Stomach (tissue), 9 donors: Measurements from ENCODE around the gene LOXL1. TPM values are rescaled to one million over a fixed set of nuclear protein-coding genes. Genes with fewer than 3 reads are reported as not detected.
A peak's percentile ranks its signal among the peaks of the same experiment; 100 is the strongest.

Experiments used
- DNase-seq, 2 donors: peaks; one replicate each; pipeline versions ENCODE4 v3.0.0 to v3.0.0-alpha.2; 2013 to 2019
- H3K27ac ChIP-seq, 5 donors: fragments of 200-600 bp in 4 of 5; sonication (generic) in 4 of 5; one replicate each; pipeline ENCODE4 v1.5.1; 2013 to 2019; ENCODE audit warnings: mild to moderate bottlenecking in 1 of 5, moderate library complexity in 1 of 5
- H3K27me3 ChIP-seq, 3 donors: fragments of 200-600 bp; sonication (generic); one replicate each; pipeline ENCODE4 v1.5.1; 2017 to 2019; ENCODE audit warnings: mixed run types in 1 of 3
- H3K36me3 ChIP-seq, 4 donors: fragments of 200-600 bp; sonication (generic); 1 replicate in 3 of 4; 2 replicates in 1 of 4; pipeline ENCODE4 v1.5.1; 2016 to 2019
- H3K4me1 ChIP-seq, 4 donors: fragments of 200-600 bp; sonication (generic); one replicate each; pipeline ENCODE4 v1.5.1; 2016 to 2019
- H3K4me3 ChIP-seq, 4 donors: fragments of 200-600 bp; sonication (generic) in 3 of 4; one replicate each; pipeline ENCODE4 v1.5.1; 2016 to 2019; ENCODE audit warnings: mild to moderate bottlenecking in 1 of 4
- H3K9me3 ChIP-seq, 4 donors: fragments of 200-600 bp; sonication (generic); one replicate each; pipeline ENCODE4 v1.5.1; 2016 to 2019
- EP300 ChIP-seq: sonication (generic); formaldehyde crosslinking; IDR thresholded peaks from one replicate; pipeline ENCODE4 v1.6.1; 2017; ENCODE audit warnings: antibody characterized with exemption
- POLR2A ChIP-seq, 4 donors: fragments of 450-650 bp; IDR thresholded peaks; one replicate each; pipeline ENCODE4 v1.6.1; 2016; ENCODE audit warnings: antibody characterized with exemption in 4 of 4, control low read depth in 2 of 4, mild to moderate bottlenecking in 1 of 4, moderate library complexity in 1 of 4
- POLR2AphosphoS5 ChIP-seq, 3 donors: sonication (generic); formaldehyde crosslinking; IDR thresholded peaks; one replicate each; pipeline ENCODE4 v1.6.1; 2016; ENCODE audit warnings: antibody characterized with exemption in 3 of 3
- WGBS, 5 donors: extraction: QIAGEN DNeasy Blood & Tissue Kit in 3 of 5; methylation state at CpG; one replicate each; pipeline versions ENCODE4 v1.1.5 to v1.1.7; 2013 to 2018; 5-methylcytosine and 5-hydroxymethylcytosine counted together
- intact Hi-C: fragments of 100-400 bp; cut with DNase I; formaldehyde crosslinking; loops from one replicate; pipeline ENCODE4 v1.15.1; 2023; ENCODE audit warnings: low total_unique reads
- polyA plus RNA-seq, 3 donors: library from polyadenylated mRNA; stranded (reverse); fragments of 200-250 nt; gene quantifications; one replicate each; pipeline ENCODE4 v1.2.3, GENCODE V29; 2013
- total RNA-seq, 5 donors: library from RNA; depleted of rRNA; stranded (reverse); fragments of >200 nt; gene quantifications; one replicate each; pipeline versions ENCODE4 v1.1.0 to v1.2.3, GENCODE V29; 2014 to 2016
- TF ChIP-seq, protein P1 (sequence below), 7 experiments: fragments of 450-650 bp in 4 of 7; fragments of 200-600 bp in 3 of 7; sonication (generic) in 3 of 7; IDR thresholded peaks; one replicate each; pipeline ENCODE4 v1.5.1; 2016 to 2019; ENCODE audit warnings: antibody characterized with exemption in 7 of 7, control low read depth in 2 of 7, mild to moderate bottlenecking in 1 of 7
- donor health status: healthy with polysubstance abuse.
- donor health status: Bipolar disorder and iron deficiency.
- donor health status: healthy.

Gene LOXL1
- total and polyA plus RNA-seq, 8 donors: 5.2 to 48.4 (median 19.9) TPM

DNA sequence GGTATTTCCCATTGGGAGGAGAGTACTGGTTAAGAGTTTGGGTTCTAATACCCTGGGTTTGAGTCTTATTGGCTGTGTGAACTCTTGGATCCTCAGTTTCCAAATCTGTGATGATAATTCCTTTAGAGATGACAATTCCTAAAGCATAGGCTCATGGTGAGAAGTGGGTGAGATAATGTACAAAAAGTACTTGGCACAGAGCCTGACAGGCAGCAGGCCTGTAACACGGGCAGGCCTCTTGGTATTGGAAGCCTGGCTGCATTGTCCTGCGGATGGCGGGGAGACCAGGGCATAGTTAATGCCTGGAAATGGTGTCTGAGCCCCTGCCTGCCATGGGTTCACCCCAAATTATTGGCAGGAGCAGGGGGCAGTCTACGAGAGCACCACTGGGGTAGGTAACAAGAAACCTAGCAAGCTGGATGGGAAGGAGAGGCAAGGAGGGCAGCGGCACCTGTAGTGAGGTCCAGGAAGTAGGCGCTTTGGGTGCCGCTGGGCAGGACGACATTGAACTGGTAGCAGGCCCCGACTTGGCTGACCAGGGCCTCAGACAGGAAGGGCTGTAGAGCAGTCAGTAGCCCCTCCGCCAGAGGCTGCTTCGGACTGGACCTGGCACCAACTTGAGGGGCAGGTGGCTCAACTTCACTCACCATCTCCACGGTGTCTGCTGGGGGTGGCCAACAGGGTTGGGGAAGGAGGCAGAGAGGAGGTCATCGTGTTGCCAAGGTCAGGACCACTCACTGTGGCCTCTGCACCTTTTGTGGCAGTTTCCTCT lies 58.1 kb downstream of the LOXL1 start:
- H3K27ac ChIP-seq: peak overlapping the region in 4 of 5 donors; percentile 75 to 96 (median 88)
- H3K4me1 ChIP-seq: peaks cover 57 to 86% (median 62%) of the 10 kb centered on the region in 4 donors
- DNase-seq: no peak
- H3K9me3 ChIP-seq: no peaks in the 10 kb centered on the region
- TF ChIP-seq EP300: no peak
- no peak for TF ChIP-seq POLR2A (IDR thresholded peaks at IDR 0.05)
- intact Hi-C loops: no loop called here
- WGBS, 5 donors: 74 to 79% (median 77%) methylated on average over 12 to 13 of the region's 13 CpGs
- no peaks in the 10 kb centered on the region for H3K27me3 ChIP-seq
- peaks cover 0 to 38% (median 14%) of the 10 kb centered on the region in 4 donors for H3K36me3 ChIP-seq
- H3K4me3 ChIP-seq: no peak overlapping the region

DNA sequence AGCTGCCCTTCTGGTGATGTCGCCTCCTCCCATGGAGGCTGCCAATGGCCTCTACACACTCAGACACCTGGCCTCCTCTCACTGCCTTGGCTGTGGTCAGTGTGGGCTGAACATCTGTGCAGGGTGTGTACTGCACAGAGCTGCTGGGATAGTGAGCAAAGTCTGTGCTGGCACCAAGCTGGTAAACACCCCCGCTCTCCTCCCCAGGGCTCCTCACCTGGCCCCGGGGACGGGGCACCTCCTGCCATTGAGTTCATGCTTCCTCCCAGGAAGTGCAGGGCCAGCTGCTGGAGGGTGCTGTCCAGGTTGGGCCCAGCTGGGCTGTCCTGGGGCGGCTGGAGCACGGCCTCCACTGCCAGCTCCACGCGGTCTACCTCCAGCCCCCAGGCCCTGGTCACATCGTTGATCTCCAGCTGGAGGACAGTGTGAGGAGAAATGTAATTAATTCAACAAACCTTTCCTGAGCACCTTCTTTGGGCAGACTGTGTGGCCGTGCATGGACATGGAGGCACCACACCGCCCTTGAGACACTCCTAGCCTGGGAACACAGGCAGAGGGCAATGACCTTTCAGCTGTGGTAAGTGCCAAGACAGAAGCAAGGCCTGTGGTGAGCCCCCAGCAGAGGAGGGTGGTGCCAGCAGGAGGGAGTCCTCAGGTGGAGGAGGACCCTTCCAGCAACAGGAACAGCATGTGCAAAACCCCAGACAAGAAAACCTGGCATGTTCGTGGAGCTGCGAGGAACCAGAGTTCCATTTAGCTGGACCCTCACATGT lies 59.0 kb downstream of the LOXL1 start:
- Histone ChIP-seq H3K27me3 (no peaks in the 10 kb centered on the region), H3K27ac (peak overlapping the region in 4 of 5 donors; percentile 75 to 96 (median 88)), H3K4me3 (no peak overlapping the region), H3K9me3 (no peaks in the 10 kb centered on the region), H3K36me3 (peaks cover 0 to 38% (median 14%) of the 10 kb centered on the region in 4 donors), H3K4me1 (peaks cover 66 to 95% (median 70%) of the 10 kb centered on the region in 4 donors)
- TF ChIP-seq, protein P1, sequence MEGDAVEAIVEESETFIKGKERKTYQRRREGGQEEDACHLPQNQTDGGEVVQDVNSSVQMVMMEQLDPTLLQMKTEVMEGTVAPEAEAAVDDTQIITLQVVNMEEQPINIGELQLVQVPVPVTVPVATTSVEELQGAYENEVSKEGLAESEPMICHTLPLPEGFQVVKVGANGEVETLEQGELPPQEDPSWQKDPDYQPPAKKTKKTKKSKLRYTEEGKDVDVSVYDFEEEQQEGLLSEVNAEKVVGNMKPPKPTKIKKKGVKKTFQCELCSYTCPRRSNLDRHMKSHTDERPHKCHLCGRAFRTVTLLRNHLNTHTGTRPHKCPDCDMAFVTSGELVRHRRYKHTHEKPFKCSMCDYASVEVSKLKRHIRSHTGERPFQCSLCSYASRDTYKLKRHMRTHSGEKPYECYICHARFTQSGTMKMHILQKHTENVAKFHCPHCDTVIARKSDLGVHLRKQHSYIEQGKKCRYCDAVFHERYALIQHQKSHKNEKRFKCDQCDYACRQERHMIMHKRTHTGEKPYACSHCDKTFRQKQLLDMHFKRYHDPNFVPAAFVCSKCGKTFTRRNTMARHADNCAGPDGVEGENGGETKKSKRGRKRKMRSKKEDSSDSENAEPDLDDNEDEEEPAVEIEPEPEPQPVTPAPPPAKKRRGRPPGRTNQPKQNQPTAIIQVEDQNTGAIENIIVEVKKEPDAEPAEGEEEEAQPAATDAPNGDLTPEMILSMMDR (IDR thresholded peaks at IDR 0.05): no peak
- no peak for TF ChIP-seq EP300
- intact Hi-C loops: no loop called here
- DNase-seq: no peak
- 76 to 84% (median 78%) methylated on average over 5 to 13 of the region's 13 CpGs for WGBS, 5 donors

DNA sequence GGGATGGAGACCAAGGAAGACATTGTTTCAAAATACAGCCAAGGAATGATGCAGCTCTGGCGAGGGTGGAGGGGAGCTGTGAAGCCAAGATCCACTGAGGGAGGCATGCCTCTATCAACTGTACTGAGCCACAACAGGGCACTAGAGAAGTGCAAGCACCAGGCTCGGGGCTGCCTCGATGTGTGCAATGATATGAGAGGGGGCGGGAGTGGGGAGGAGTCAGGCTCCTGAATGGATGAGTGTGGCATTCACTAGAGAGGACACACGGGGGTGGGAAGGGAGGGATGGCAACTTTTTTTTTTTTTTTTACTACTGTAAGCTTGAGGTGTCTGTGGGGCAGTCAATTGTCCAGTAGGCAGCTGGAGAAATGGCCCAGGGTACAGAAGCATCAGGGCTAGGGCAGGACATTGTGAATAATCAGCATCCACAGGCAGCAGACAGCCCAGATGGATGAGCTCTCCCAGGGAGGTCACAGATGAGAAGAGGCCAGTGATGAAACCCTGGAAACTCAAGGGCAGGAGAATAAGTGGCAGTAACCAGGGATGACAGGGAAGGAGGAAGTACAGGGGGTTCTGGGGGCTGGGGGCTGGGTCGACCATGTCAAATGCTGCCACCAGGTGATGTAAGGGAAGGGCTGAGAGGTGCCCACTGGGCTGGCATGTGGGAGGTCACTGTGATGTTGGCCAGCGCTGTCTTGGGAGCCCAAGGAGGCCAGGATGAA lies 60.0 kb downstream of the LOXL1 start:
- TF ChIP-seq POLR2A (IDR thresholded peaks at IDR 0.05) (no peak), EP300 (no peak), POLR2AphosphoS5 (IDR thresholded peaks at IDR 0.05) (no peak)
- TF ChIP-seq, protein P1 (IDR thresholded peaks at IDR 0.05): no peak
- 55 to 58% (median 57%) methylated on average over 7 of the region's 7 CpGs for WGBS, 5 donors
- no peak overlapping the region for H3K4me3 ChIP-seq
- no peaks in the 10 kb centered on the region for H3K27me3 ChIP-seq
- intact Hi-C loops: no loop called here
- H3K36me3 ChIP-seq: peaks cover 0 to 38% (median 14%) of the 10 kb centered on the region in 4 donors
- H3K4me1 ChIP-seq: peaks cover 71 to 100% (median 78%) of the 10 kb centered on the region in 4 donors
- no peaks in the 10 kb centered on the region for H3K9me3 ChIP-seq
- no peak for DNase-seq
- peak overlapping the region in 4 of 5 donors; percentile 5 to 96 (median 92) for H3K27ac ChIP-seq

DNA sequence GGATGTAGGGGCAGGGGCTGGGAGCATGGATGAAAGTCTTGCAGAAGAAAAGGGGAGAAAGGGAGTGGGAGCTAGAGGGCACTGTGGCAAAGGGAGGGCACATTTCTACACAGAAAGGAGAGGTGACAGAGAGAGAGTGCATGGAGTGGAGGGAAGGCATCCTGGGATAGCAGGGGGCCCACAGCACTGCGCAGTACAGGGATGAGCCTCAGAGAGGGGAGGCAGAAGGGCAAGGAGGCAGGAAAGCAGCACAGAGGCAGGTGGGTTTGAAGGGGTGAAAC lies 60.5 kb downstream of the LOXL1 start:
- TF ChIP-seq, protein P1 (IDR thresholded peaks at IDR 0.05): no peak
- no peak for TF ChIP-seq EP300
- TF ChIP-seq POLR2AphosphoS5 (IDR thresholded peaks at IDR 0.05): no peak
- TF ChIP-seq POLR2A (IDR thresholded peaks at IDR 0.05): no peak
- Histone ChIP-seq H3K27me3 (no peaks in the 10 kb centered on the region), H3K9me3 (no peaks in the 10 kb centered on the region), H3K4me3 (no peak overlapping the region), H3K36me3 (peaks cover 0 to 38% (median 14%) of the 10 kb centered on the region in 4 donors), H3K4me1 (peaks cover 71 to 100% (median 79%) of the 10 kb centered on the region in 4 donors), H3K27ac (peak overlapping the region in 4 of 5 donors; percentile 86 to 96 (median 92))
- WGBS, 5 donors: 93 to 100% (median 96%) methylated on average over 1 of the region's 1 CpG
- intact Hi-C loops: no loop called here
- no peak for DNase-seq
